HCT116 (cell line): ENCODE results near the gene IFRD2. TPM values are rescaled to one million over a fixed set of nuclear protein-coding genes. Genes with fewer than 3 reads are reported as not detected.

Experiments used
- ATAC-seq: fragments of 200-7000 bp; cut with Tn5 transposase; 2 replicates; pipeline ENCODE4 v1.9.1; 2020; ENCODE audit warnings: mild to moderate bottlenecking, moderate library complexity
- BruUV-seq: library from RNA; stranded (reverse); fragments of 400-500 nt; replicated peaks from 2 replicates; lab custom pipeline; 2021; lab: Mats Ljungman, UMichigan
- CTCF ChIA-PET: fragments of 300-600 bp; sonication (Branson Sonifier 250); formaldehyde crosslinking; loops from one replicate; lab custom pipeline; 2021; ENCODE audit warnings: antibody characterized with exemption; lab: Charles Lee
- POLR2A ChIA-PET: fragments of 300-600, 350-600 bp; sonication (Branson Sonifier 250); formaldehyde crosslinking; loops from one replicate; lab custom pipeline; 2021; ENCODE audit warnings: antibody characterized with exemption; lab: Charles Lee
- RAD21 ChIA-PET, 2 experiments: fragments of 300-600 bp; sonication (Branson Sonifier 250); formaldehyde crosslinking; loops; one replicate each; lab custom pipeline; 2023; ENCODE audit warnings: low total read pairs in 2 of 2; ENCODE audit not compliant: uncharacterized antibody in 2 of 2, unreplicated experiment in 2 of 2, low non-redundant PET in 1 of 2; lab: Charles Lee
- DNase-seq: peaks from one replicate; pipeline ENCODE4 v3.0.0-alpha.2; 2010; ENCODE audit warnings: low read depth, low spot score
- H2AFZ ChIP-seq: fragments of 200-600 bp; shearing (Covaris generic), sonication (generic); 2 replicates; pipeline ENCODE4 v1.6.1; 2017; ENCODE audit warnings: low read depth, mixed run types, mixed read lengths, antibody characterized with exemption, low read length; ENCODE audit not compliant: poor library complexity, severe bottlenecking
- H3K27ac ChIP-seq: 2 replicates; pipeline ENCODE4 v1.5.1; 2012; ENCODE audit warnings: low read depth, low read length
- H3K27me3 ChIP-seq: fragments of 200-600 bp; sonication (generic); 2 replicates; pipeline ENCODE4 v1.6.1; 2016; ENCODE audit warnings: mixed run types, low read length, mixed read lengths; ENCODE audit not compliant: insufficient read depth
- H3K36me3 ChIP-seq, 2 experiments: fragments of 200-500 bp in 1 of 2; fragments of 200-600 bp in 1 of 2; sonication (Bioruptor generic) in 1 of 2; sonication (generic) in 1 of 2; 2 replicates each; pipeline versions ENCODE4 v1.5.1 to v1.6.1; 2014 to 2016; ENCODE audit warnings: low read length in 2 of 2, inconsistent platforms in 1 of 2, mixed read lengths in 1 of 2, mixed run types in 1 of 2; ENCODE audit not compliant: insufficient read depth in 2 of 2, control insufficient read depth in 1 of 2
- H3K4me1 ChIP-seq, 2 experiments: fragments of 200-600 bp in 1 of 2; sonication (generic) in 1 of 2; 2 replicates each; pipeline versions ENCODE4 v1.5.1 to v1.6.1; 2012 to 2017; ENCODE audit warnings: low read length in 2 of 2, inconsistent platforms in 1 of 2, mild to moderate bottlenecking in 1 of 2, mixed read lengths in 1 of 2, mixed run types in 1 of 2, moderate library complexity in 1 of 2; ENCODE audit not compliant: insufficient read depth in 2 of 2, control insufficient read depth in 1 of 2
- H3K4me2 ChIP-seq: fragments of 200-600 bp; sonication (generic); 2 replicates; pipeline ENCODE4 v1.6.1; 2017; ENCODE audit warnings: mixed run types, low read length, mixed read lengths
- H3K4me3 ChIP-seq, 2 experiments: fragments of 200-600 bp in 1 of 2; sonication (generic) in 1 of 2; replicated peaks in 1 of 2; 2 replicates each; pipeline ENCODE4 v1.5.1; 2011 to 2016; ENCODE audit warnings: low read length in 2 of 2, control low read depth in 1 of 2, low read depth in 1 of 2, mild to moderate bottlenecking in 1 of 2, mixed read lengths in 1 of 2, mixed run types in 1 of 2
- H3K79me2 ChIP-seq: fragments of 200-600 bp; sonication (generic); 2 replicates; pipeline ENCODE4 v1.6.1; 2017; ENCODE audit warnings: mild to moderate bottlenecking, mixed run types, low read length, moderate library complexity, mixed read lengths; ENCODE audit not compliant: insufficient read depth
- H3K9ac ChIP-seq: fragments of 200-600 bp; sonication (generic); 2 replicates; pipeline ENCODE4 v1.6.1; 2016; ENCODE audit warnings: low read length, mixed read lengths
- H3K9me2 ChIP-seq: fragments of 200-600 bp; sonication (generic), shearing (Covaris generic); 2 replicates; pipeline ENCODE4 v1.6.1; 2017; ENCODE audit warnings: mixed run types, mild to moderate bottlenecking, moderate library complexity; ENCODE audit not compliant: insufficient read depth
- H3K9me3 ChIP-seq, 2 experiments: fragments of 200-500 bp in 1 of 2; fragments of 200-600 bp in 1 of 2; sonication (Bioruptor generic) in 1 of 2; sonication (generic) in 1 of 2; 2 replicates each; pipeline ENCODE4 v1.6.1; 2014 to 2017; ENCODE audit warnings: low read length in 2 of 2, mixed read lengths in 2 of 2, inconsistent platforms in 1 of 2, low read depth in 1 of 2, mild to moderate bottlenecking in 1 of 2, mixed run types in 1 of 2, moderate library complexity in 1 of 2; ENCODE audit not compliant: control insufficient read depth in 1 of 2, insufficient read depth in 1 of 2
- H4K20me1 ChIP-seq: fragments of 200-600 bp; sonication (generic), shearing (Covaris generic); 2 replicates; pipeline ENCODE4 v1.6.1; 2017; ENCODE audit warnings: mixed run types, mild to moderate bottlenecking, moderate library complexity; ENCODE audit not compliant: insufficient read depth
- ATF3 ChIP-seq: IDR thresholded peaks from 2 replicates; pipeline ENCODE4 v1.6.1; 2012
- CBX3 ChIP-seq: IDR thresholded peaks from 2 replicates; pipeline ENCODE4 v1.6.1; 2012; ENCODE audit warnings: low read depth
- CEBPB ChIP-seq: IDR thresholded peaks from 2 replicates; pipeline ENCODE4 v1.6.1; 2012; ENCODE audit warnings: low read depth
- EGR1 ChIP-seq: IDR thresholded peaks from 2 replicates; pipeline ENCODE4 v1.6.1; 2012; ENCODE audit warnings: low read depth
- EZH2 ChIP-seq: fragments of 200-600 bp; sonication (generic); IDR thresholded peaks from 2 replicates; pipeline ENCODE4 v1.6.1; 2017; ENCODE audit warnings: antibody characterized with exemption, mixed run types
- EZH2phosphoT487 ChIP-seq: fragments of 200-600 bp; IDR thresholded peaks from 2 replicates; pipeline ENCODE4 v1.6.1; 2018; ENCODE audit warnings: antibody characterized with exemption, borderline replicate concordance
- FOSL1 ChIP-seq: IDR thresholded peaks from 2 replicates; pipeline ENCODE4 v1.6.1; 2012; ENCODE audit warnings: low read depth
- JUND ChIP-seq: IDR thresholded peaks from 2 replicates; pipeline ENCODE4 v1.6.1; 2012
- MAX ChIP-seq: IDR thresholded peaks from 2 replicates; pipeline ENCODE4 v1.6.1; 2012
- POLR2AphosphoS5 ChIP-seq: IDR thresholded peaks from 2 replicates; pipeline ENCODE4 v1.6.1; 2011; ENCODE audit warnings: mild to moderate bottlenecking, low read depth, low read length, moderate library complexity
- RAD21 ChIP-seq: IDR thresholded peaks from 2 replicates; pipeline ENCODE4 v1.6.1; 2012; ENCODE audit warnings: low read depth, mild to moderate bottlenecking
- REST ChIP-seq: IDR thresholded peaks from 2 replicates; pipeline ENCODE4 v1.6.1; 2012; ENCODE audit warnings: low read depth
- SIN3A ChIP-seq: IDR thresholded peaks from 2 replicates; pipeline ENCODE4 v1.6.1; 2012; ENCODE audit warnings: low read depth
- SP1 ChIP-seq: IDR thresholded peaks from 2 replicates; pipeline ENCODE4 v1.6.1; 2012; ENCODE audit warnings: low read depth
- SRF ChIP-seq: IDR thresholded peaks from 2 replicates; pipeline ENCODE4 v1.6.1; 2012; ENCODE audit warnings: low read depth
- TCF7L2 ChIP-seq: IDR thresholded peaks from 2 replicates; pipeline ENCODE4 v1.7.0; 2011; ENCODE audit warnings: borderline replicate concordance, inconsistent platforms; ENCODE audit not compliant: insufficient read depth, insufficient read length; ENCODE audit errors: extremely low read depth
- YY1 ChIP-seq: IDR thresholded peaks from 2 replicates; pipeline ENCODE4 v1.6.1; 2011; ENCODE audit warnings: low read length, low read depth, moderate library complexity, mild to moderate bottlenecking; ENCODE audit not compliant: insufficient replicate concordance; ENCODE audit errors: extremely low read depth
- ZFX ChIP-seq: fragments of 450-650 bp; IDR thresholded peaks from 2 replicates; pipeline ENCODE4 v1.6.1; 2017
- ZNF274 ChIP-seq: fragments of 200-500 bp; sonication (Bioruptor generic); IDR thresholded peaks from 2 replicates; pipeline ENCODE4 v1.6.1; 2014; ENCODE audit warnings: mild to moderate bottlenecking, low read depth, low read length, inconsistent platforms
- intact Hi-C: fragments of 100-400 bp; cut with micrococcal nuclease; formaldehyde crosslinking; loops from 2 replicates; pipeline ENCODE4 v1.10.0; 2022
- total RNA-seq: library from RNA; stranded (reverse); gene quantifications from one replicate; pipeline ENCODE4 v1.2.1, GENCODE V29; 2021; ENCODE audit not compliant: unreplicated experiment
- TF ChIP-seq, protein P1 (sequence below), 3 experiments: fragments of 200-600 bp in 1 of 3; sonication (generic) in 1 of 3; IDR thresholded peaks in 2 of 3; conservative IDR thresholded peaks in 1 of 3; 2 replicates each; pipeline ENCODE4 v1.5.1; 2012 to 2017; ENCODE audit warnings: low read depth in 2 of 3, low read length in 2 of 3, antibody characterized with exemption in 1 of 3, borderline replicate concordance in 1 of 3, control low read depth in 1 of 3, mild to moderate bottlenecking in 1 of 3, mixed read lengths in 1 of 3, mixed run types in 1 of 3, moderate library complexity in 1 of 3; ENCODE audit not compliant: insufficient read depth in 1 of 3

IFRD2 gene
- total RNA-seq, 1 experiment from 2014 or later = 146 TPM

- TF ChIP-seq TCF7L2 (no peak), JUND (no peak), EZH2phosphoT487 (no peak), CEBPB (no peak)
Observed at GRCh38 chr3:50299638-50299928, 7.4 kb upstream of the IFRD2 start (continued).

DNA sequence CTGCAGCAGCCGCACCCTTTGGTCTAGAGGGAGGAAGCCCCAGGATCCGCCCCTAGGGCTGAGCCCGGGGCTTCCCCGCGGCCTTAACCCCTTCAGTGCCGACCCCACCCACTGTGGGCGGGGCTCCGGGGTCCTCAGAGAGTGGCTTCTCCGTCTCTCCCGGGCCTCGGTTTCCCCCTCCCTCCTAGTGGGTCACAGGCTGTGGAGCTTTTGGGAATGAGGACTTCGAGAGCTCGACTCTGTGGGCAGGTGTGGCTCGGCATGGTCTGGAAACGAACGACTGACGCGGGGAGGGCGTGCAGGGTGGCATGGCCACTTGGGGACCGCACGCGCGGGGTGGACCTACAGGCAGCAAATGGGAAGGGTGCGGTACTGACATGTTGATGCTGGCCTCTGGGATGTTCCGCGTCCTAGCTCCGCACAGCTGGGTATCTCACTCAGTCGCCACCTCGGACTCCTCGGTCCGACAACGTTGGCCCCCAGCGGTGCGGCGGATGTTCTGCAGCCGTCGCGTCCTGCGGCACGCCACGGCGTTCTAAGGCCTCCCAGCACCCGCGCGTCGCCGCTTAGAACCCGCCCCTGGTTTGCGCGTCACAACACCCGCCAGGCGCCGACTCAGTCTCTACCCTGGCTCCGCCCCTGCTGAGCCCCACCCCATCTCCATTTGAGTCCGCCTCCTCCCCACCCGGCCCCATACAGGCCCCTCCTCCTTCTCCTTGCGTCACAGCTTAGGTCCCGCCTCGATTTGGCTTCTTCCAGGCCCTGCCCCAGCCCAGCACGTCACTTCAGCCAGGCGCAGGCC lies 6.8 kb upstream of the IFRD2 start, which contains the start of the genes HYAL3 and NAA80:
TSS of gene HYAL3 (minus strand) at position 570 of the 802 bp plus-strand sequence. CDS start 3,803 bp downstream, outside the sequence.
TSS of gene NAA80 (minus strand) at position 570 of the 802 bp plus-strand sequence. CDS start 1,942 bp downstream, outside the sequence.
- ATAC-seq (peak; percentile 83), DNase-seq (peak; percentile 99)
- TSS peak; percentile 41 for BruUV-seq
- H3K27me3 ChIP-seq = no peaks in the 10 kb centered on the region
- ChIA-PET POLR2A (interaction anchor here (0.6 to 2.0 kb wide), 10 partner anchors 16 to 104 kb away, joined by 3 to 12 read pairs (median 4); partner anchors contain the start of genes GNAI2, RASSF1 and TUSC2), RAD21 (interaction anchor here (0.5 to 1.3 kb wide), 8 partner anchors 14 to 1178 kb away, joined by 3 to 5 read pairs (median 4); no protein-coding TSS in a partner anchor), CTCF (interaction anchor here (0.5 to 1.4 kb wide), 10 partner anchors 18 to 87 kb away, joined by 3 to 9 read pairs (median 4); partner anchors contain the start of gene TUSC2)
- H3K27ac ChIP-seq = peak within 1 kb of the TSS; percentile 73
- H3K4me3 ChIP-seq = peak within 1 kb of the TSS; percentile 55 to 92
- H3K79me2 ChIP-seq = peaks cover 3% of the 10 kb centered on the region; the same call in 1 of the 2 replicates
- H3K9ac ChIP-seq = peak within 1 kb of the TSS; percentile 91
- no peaks in the 10 kb centered on the region for H3K9me3 ChIP-seq
- H2AFZ ChIP-seq = no peak within 1 kb of the TSS
- H3K9me2 ChIP-seq = no peaks in the 10 kb centered on the region
- intact Hi-C loops = no loop called here
- H4K20me1 ChIP-seq = no peaks in the 10 kb centered on the region
- peaks cover 21 to 47% of the 10 kb centered on the region in 2 experiments for H3K4me1 ChIP-seq
- H3K4me2 ChIP-seq = peak within 1 kb of the TSS; percentile 97
- H3K36me3 ChIP-seq = no peaks in the 10 kb centered on the region
- TF ChIP-seq YY1 = no peak
- TF ChIP-seq, protein P1, sequence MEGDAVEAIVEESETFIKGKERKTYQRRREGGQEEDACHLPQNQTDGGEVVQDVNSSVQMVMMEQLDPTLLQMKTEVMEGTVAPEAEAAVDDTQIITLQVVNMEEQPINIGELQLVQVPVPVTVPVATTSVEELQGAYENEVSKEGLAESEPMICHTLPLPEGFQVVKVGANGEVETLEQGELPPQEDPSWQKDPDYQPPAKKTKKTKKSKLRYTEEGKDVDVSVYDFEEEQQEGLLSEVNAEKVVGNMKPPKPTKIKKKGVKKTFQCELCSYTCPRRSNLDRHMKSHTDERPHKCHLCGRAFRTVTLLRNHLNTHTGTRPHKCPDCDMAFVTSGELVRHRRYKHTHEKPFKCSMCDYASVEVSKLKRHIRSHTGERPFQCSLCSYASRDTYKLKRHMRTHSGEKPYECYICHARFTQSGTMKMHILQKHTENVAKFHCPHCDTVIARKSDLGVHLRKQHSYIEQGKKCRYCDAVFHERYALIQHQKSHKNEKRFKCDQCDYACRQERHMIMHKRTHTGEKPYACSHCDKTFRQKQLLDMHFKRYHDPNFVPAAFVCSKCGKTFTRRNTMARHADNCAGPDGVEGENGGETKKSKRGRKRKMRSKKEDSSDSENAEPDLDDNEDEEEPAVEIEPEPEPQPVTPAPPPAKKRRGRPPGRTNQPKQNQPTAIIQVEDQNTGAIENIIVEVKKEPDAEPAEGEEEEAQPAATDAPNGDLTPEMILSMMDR (IDR thresholded peaks at IDR 0.05 in 2 of 3, conservative IDR thresholded peaks at IDR 0.05 in 1 of 3; ENCODE audit: borderline replicate concordance in 1 of 3, insufficient read depth in 1 of 3, low read depth in 2 of 3, low read length in 2 of 3) = peak in 2 of 3 experiments; percentile 11 to 30; a peak in 3 of 6 replicates
- TF ChIP-seq EGR1 = no peak
- TF ChIP-seq ATF3 = no peak
- no peak for TF ChIP-seq SP1
- peak; percentile 95 for TF ChIP-seq POLR2AphosphoS5
- TF ChIP-seq REST = no peak
- TF ChIP-seq CBX3 = no peak
- TF ChIP-seq EZH2 = no peak
- no peak for TF ChIP-seq FOSL1
- TF ChIP-seq MAX = no peak
- no peak for TF ChIP-seq EZH2phosphoT487
- no peak for TF ChIP-seq SIN3A
- no peak for TF ChIP-seq RAD21
- TF ChIP-seq SRF = no peak
- peak; percentile 34; the same call in 1 of the 2 replicates for TF ChIP-seq ZFX
- TF ChIP-seq TCF7L2 = peak; percentile 28
- no peak for TF ChIP-seq ZNF274
- no peak for TF ChIP-seq CEBPB
